ENCODE results near the gene LRRC8D. TPM values are rescaled to one million over a fixed set of nuclear protein-coding genes. Genes with fewer than 3 reads are reported as not detected.
"Not testable (repeated sequence)": the region's sequence is repeated elsewhere in the genome, so short reads cannot be mapped to it uniquely, and the experiment has no call there.

LRRC8D gene
- total RNA-seq, 4 donors from 2014 or later, result 14.4 to 17.7 (median 15.7) TPM

- intact Hi-C loops (cut with DNase I; ENCODE audit: low total_unique reads), result no loop called here
- TF ChIP-seq CTCF (IDR thresholded peaks at IDR 0.05) (no peak), POLR2A (IDR thresholded peaks at IDR 0.05) (no peak)
- DNase-seq (ENCODE audit: low spot score in 2 of 2), result no peak
- no peak overlapping the region for H3K4me3 ChIP-seq (ENCODE audit: low read depth, poor library complexity, severe bottlenecking)
- 43 to 60% methylated on average over 4 of the region's 4 CpGs for whole genome bisulfite sequencing, 2 donors
Observed at GRCh38 chr1:89980605-89981004, 159.8 kb downstream of the LRRC8D start.

GRCh38 chr1:89982846-89983245 is 162.0 kb downstream of the LRRC8D start:
- WGBS, 2 donors, result 79 to 87% methylated on average over 2 of the region's 2 CpGs

GRCh38 chr1:89984564-89985116 is 163.8 kb downstream of the LRRC8D start:
- WGBS, 2 donors, result 95% methylated on average over 11 to 31 of the region's 33 CpGs
- H3K4me3 ChIP-seq (ENCODE audit: low read depth, poor library complexity, severe bottlenecking); intact Hi-C loops (cut with DNase I; ENCODE audit: low total_unique reads); DNase-seq (ENCODE audit: low spot score in 2 of 2): not testable (repeated sequence)

More at GRCh38 chr1:89982846-89983245, 162.0 kb downstream of the LRRC8D start:
- DNase-seq (ENCODE audit: low spot score in 2 of 2); H3K4me3 ChIP-seq (ENCODE audit: low read depth, poor library complexity, severe bottlenecking): not testable (repeated sequence)
- intact Hi-C loops (cut with DNase I; ENCODE audit: low total_unique reads), result loop anchor here (2.0 kb wide), 1 partner anchor 176 kb away; no protein-coding TSS in a partner anchor

- DNase-seq (ENCODE audit: low spot score in 2 of 2), result no peak
- intact Hi-C loops (cut with DNase I; ENCODE audit: low total_unique reads), result no loop called here
- no peak overlapping the region for H3K4me3 ChIP-seq (ENCODE audit: low read depth, poor library complexity, severe bottlenecking)
- no peak for TF ChIP-seq POLR2A (IDR thresholded peaks at IDR 0.05)
- no peak for TF ChIP-seq CTCF (IDR thresholded peaks at IDR 0.05)
Observed at GRCh38 chr1:89986020-89986419, 165.2 kb downstream of the LRRC8D start.

Other genes with a start within 250 kb of the LRRC8D start
- gene LRRC8C, start 187.9 kb upstream of the LRRC8D start, total RNA-seq, result 1 to 10 TPM; 4.3 to 6.2 (median 5.7) TPM
- 10 to 100 TPM in 1 of 4 donors, 1 to 10 TPM in 3; 5.0 to 14.8 (median 9.1) TPM for gene ZNF326, start 174.1 kb downstream of the LRRC8D start, total RNA-seq

All from lower leg skin (tissue), 4 donors.